ENCODE results near the gene CNN2.

Gene CNN2

GRCh38 chr19:1032264-1032867, 6.0 kb downstream of the CNN2 start:
- DNase-seq: no peak

GRCh38 chr19:1035998-1036621, 9.7 kb downstream of the CNN2 start:
- no peak for DNase-seq

- DNase-seq: no peak
Measured at GRCh38 chr19:1037621-1038064, 11.2 kb downstream of the CNN2 start.

- DNase-seq: no peak
Measured at GRCh38 chr19:1038978-1039645, 12.7 kb downstream of the CNN2 start.

- DNase-seq: peak; percentile 90
Measured at GRCh38 chr19:1039646-1040475, 13.5 kb downstream of the CNN2 start, which contains the start of gene ABCA7. Gene ABCA7 (plus strand): TSS chr19:1040107. CDS start chr19:1041362, 1,255 bp downstream.

GRCh38 chr19:1040476-1041271, 14.3 kb downstream of the CNN2 start:
- peak; percentile 78 for DNase-seq

GRCh38 chr19:1041272-1041834, 14.9 kb downstream of the CNN2 start:
- no peak for DNase-seq

- no peak for DNase-seq
Measured at GRCh38 chr19:1041835-1042685, 15.7 kb downstream of the CNN2 start.

GRCh38 chr19:1042689-1043511, 16.5 kb downstream of the CNN2 start:
- DNase-seq: no peak

- no peak for DNase-seq
Measured at GRCh38 chr19:1045247-1045603, 18.8 kb downstream of the CNN2 start.

GRCh38 chr19:1046117-1046626, 19.8 kb downstream of the CNN2 start:
- no peak for DNase-seq

GRCh38 chr19:1046836-1047695, 20.7 kb downstream of the CNN2 start:
- no peak for DNase-seq

- no peak for DNase-seq
Measured at GRCh38 chr19:1047696-1048147, 21.3 kb downstream of the CNN2 start.

GRCh38 chr19:1049106-1049505, 22.7 kb downstream of the CNN2 start:
- DNase-seq: no peak

GRCh38 chr19:1049800-1050199, 23.4 kb downstream of the CNN2 start:
- DNase-seq: no peak

GRCh38 chr19:1050989-1051788, 24.8 kb downstream of the CNN2 start:
- DNase-seq: no peak

GRCh38 chr19:1051791-1052190, 25.4 kb downstream of the CNN2 start:
- DNase-seq: no peak

GRCh38 chr19:1052349-1052975, 26.1 kb downstream of the CNN2 start:
- no peak for DNase-seq

Measured in NCI-H1436 treated with DMSO at 0.1 percent for 48 hours (cell line).